Esophagus squamous epithelium (tissue), 4 donors: Measurements from ENCODE around the gene NOS2.

ENCODE experiments used
- POLR2A ChIP-seq, 4 donors: fragments of 450-650 bp; IDR thresholded peaks; one replicate each; pipeline ENCODE4 v1.6.1; 2017; ENCODE audit warnings: antibody characterized with exemption in 4 of 4, mild to moderate bottlenecking in 4 of 4, moderate library complexity in 3 of 4
- TF ChIP-seq, protein P1 (sequence below), 6 experiments: fragments of 450-650 bp in 4 of 6; fragments of 200-600 bp in 2 of 6; sonication (generic) in 2 of 6; IDR thresholded peaks; one replicate each; pipeline ENCODE4 v1.5.1; 2016 to 2019; ENCODE audit warnings: antibody characterized with exemption in 6 of 6, mild to moderate bottlenecking in 4 of 6, moderate library complexity in 4 of 6

DNA sequence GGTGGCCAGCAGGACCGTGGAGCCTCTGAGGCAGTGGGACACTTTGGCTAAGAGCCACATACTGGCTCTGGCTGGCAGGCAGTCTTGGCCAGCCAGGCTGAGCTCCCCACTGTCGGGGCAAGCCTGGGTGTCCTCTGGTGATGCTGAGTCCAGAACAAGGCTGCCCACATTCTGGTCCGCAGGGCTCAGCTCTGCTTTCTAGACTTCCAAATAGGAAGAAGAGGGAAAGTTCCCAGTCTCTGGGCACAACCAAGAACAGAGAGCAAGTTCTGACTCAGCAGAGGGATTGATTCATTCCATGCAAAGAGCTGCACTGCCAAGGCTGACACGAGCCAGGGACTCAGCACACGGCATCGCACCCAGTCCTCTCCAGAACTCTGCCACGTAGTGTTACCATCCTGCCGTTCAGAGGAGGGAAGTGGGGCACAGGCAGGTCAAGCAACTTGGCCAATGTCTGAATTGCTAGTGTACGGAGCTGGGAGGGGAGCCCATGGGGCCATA lies 58.9 kb downstream of the NOS2 start:
- no peak for TF ChIP-seq POLR2A (IDR thresholded peaks at IDR 0.05)
- TF ChIP-seq, protein P1, sequence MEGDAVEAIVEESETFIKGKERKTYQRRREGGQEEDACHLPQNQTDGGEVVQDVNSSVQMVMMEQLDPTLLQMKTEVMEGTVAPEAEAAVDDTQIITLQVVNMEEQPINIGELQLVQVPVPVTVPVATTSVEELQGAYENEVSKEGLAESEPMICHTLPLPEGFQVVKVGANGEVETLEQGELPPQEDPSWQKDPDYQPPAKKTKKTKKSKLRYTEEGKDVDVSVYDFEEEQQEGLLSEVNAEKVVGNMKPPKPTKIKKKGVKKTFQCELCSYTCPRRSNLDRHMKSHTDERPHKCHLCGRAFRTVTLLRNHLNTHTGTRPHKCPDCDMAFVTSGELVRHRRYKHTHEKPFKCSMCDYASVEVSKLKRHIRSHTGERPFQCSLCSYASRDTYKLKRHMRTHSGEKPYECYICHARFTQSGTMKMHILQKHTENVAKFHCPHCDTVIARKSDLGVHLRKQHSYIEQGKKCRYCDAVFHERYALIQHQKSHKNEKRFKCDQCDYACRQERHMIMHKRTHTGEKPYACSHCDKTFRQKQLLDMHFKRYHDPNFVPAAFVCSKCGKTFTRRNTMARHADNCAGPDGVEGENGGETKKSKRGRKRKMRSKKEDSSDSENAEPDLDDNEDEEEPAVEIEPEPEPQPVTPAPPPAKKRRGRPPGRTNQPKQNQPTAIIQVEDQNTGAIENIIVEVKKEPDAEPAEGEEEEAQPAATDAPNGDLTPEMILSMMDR (IDR thresholded peaks at IDR 0.05), result no peak
